OCI-LY7 (cell line): ENCODE results near the gene MESD.

Source experiments
- EZH2phosphoT487 ChIP-seq: fragments of 200-600 bp; sonication (generic); IDR thresholded peaks from 2 replicates; pipeline ENCODE4 v1.6.1; 2018; ENCODE audit warnings: low read depth, borderline replicate concordance, mild to moderate bottlenecking, mixed run types, antibody characterized with exemption, low read length, moderate library complexity, mixed read lengths
- TF ChIP-seq, protein P1 (sequence below): fragments of 200-600 bp; sonication (generic); conservative IDR thresholded peaks from 2 replicates; pipeline ENCODE4 v1.5.1; 2014; ENCODE audit warnings: mild to moderate bottlenecking, antibody characterized with exemption, low read length, moderate library complexity, mixed read lengths

DNA sequence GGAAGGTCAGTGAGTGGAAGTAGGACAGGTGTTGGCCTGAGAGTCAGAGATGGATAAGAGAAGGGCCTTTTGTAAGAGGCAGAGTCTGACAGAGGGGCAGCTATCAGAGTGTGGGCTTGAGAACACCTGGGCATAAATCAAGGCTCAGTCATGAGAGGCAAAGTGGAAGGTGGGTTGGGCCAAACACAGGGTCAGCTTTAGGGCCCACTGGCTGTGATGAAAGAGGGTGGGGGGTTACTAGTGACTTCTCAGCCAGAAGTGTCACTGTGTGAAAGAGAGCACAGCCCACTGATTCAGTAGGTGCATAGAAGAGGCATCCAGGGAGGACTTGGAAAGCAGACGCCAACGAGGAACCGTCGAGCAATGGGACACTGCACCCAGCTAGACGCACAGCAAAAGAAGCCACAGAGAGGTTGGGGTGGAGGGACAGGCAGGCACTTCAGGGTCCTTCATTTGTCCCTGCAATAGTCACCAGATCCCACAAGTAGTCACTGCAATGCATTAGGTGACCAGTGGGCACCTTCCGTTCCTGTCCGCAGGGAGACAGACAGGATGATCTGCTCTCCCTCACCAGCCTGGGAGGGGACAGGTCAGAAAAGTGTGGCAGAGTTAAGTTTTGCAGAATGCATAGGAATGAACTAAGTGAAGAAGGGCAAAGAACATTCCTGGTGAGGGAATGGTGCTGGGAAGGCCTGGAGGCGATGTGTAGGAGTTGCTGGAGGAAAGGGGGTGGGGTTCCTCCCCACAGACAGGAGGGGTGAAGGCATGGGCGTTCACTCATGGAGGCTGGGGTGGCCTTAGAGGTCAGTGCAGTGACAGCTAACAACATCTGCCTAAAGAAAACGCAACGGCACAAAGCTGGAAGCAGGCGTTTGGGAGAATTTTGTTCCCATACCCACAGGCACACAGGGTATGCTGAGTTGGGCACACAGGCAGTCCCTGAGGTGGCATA is 36.3 kb downstream of the MESD start:
- TF ChIP-seq, protein P1, sequence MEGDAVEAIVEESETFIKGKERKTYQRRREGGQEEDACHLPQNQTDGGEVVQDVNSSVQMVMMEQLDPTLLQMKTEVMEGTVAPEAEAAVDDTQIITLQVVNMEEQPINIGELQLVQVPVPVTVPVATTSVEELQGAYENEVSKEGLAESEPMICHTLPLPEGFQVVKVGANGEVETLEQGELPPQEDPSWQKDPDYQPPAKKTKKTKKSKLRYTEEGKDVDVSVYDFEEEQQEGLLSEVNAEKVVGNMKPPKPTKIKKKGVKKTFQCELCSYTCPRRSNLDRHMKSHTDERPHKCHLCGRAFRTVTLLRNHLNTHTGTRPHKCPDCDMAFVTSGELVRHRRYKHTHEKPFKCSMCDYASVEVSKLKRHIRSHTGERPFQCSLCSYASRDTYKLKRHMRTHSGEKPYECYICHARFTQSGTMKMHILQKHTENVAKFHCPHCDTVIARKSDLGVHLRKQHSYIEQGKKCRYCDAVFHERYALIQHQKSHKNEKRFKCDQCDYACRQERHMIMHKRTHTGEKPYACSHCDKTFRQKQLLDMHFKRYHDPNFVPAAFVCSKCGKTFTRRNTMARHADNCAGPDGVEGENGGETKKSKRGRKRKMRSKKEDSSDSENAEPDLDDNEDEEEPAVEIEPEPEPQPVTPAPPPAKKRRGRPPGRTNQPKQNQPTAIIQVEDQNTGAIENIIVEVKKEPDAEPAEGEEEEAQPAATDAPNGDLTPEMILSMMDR = no peak
- no peak for TF ChIP-seq EZH2phosphoT487
